TTC549 (cell line): ENCODE measurements around the gene SUN1.
A peak's percentile ranks its signal among the peaks of the same experiment; 100 is the strongest.
"Not testable (repeated sequence)": the region's sequence is repeated elsewhere in the genome, so short reads cannot be mapped to it uniquely, and the experiment has no call there.

Experiments
- FAIRE-seq: peaks from 2 replicates; lab custom pipeline; 2012; peaks lifted over from hg19 to GRCh38; lab: Jason Lieb, UNC

The SUN1 gene

GRCh38 chr7:835485-836401 lies 3.5 kb downstream of the SUN1 start:
- FAIRE-seq: no peak

GRCh38 chr7:836429-836828 lies 4.2 kb downstream of the SUN1 start:
- FAIRE-seq: peak; percentile 22

GRCh38 chr7:837001-837400 lies 4.7 kb downstream of the SUN1 start:
- FAIRE-seq: no peak

- FAIRE-seq: no peak
These were observed 7.8 kb downstream of the SUN1 start for GRCh38 chr7:840001-840600.

GRCh38 chr7:841943-842342 lies 9.7 kb downstream of the SUN1 start:
- no peak for FAIRE-seq

- no peak for FAIRE-seq
These were observed 10.3 kb downstream of the SUN1 start for GRCh38 chr7:842431-843031.

- FAIRE-seq: no peak
These were observed 11.0 kb downstream of the SUN1 start for GRCh38 chr7:843230-843629.

GRCh38 chr7:844043-844442 lies 11.8 kb downstream of the SUN1 start:
- no peak for FAIRE-seq

GRCh38 chr7:844514-844913 lies 12.2 kb downstream of the SUN1 start:
- FAIRE-seq: no peak

- no peak for FAIRE-seq
These were observed 12.8 kb downstream of the SUN1 start for GRCh38 chr7:845091-845490.

GRCh38 chr7:845731-846130 lies 13.5 kb downstream of the SUN1 start:
- no peak for FAIRE-seq

GRCh38 chr7:846958-847650 lies 14.8 kb downstream of the SUN1 start:
- FAIRE-seq: not testable (repeated sequence)

- not testable (repeated sequence) for FAIRE-seq
These were observed 15.5 kb downstream of the SUN1 start for GRCh38 chr7:847728-848127.

GRCh38 chr7:849145-849544 lies 16.9 kb downstream of the SUN1 start:
- FAIRE-seq: no peak

- no peak for FAIRE-seq
These were observed 17.5 kb downstream of the SUN1 start for GRCh38 chr7:849781-850180.

- no peak for FAIRE-seq
These were observed 18.9 kb downstream of the SUN1 start for GRCh38 chr7:851204-851603.

- no peak for FAIRE-seq
These were observed 21.3 kb downstream of the SUN1 start for GRCh38 chr7:853366-854117.

GRCh38 chr7:854118-854775 lies 22.0 kb downstream of the SUN1 start:
- FAIRE-seq: no peak

- no peak for FAIRE-seq
These were observed 23.6 kb downstream of the SUN1 start for GRCh38 chr7:855686-856369.

GRCh38 chr7:856444-857095 lies 24.3 kb downstream of the SUN1 start:
- FAIRE-seq: no peak
